ENCODE measurements around the gene ZBTB17.

ZBTB17 gene

GRCh38 chr1:15953791-15954241 is 22.1 kb downstream of the ZBTB17 start:
- no peak for DNase-seq (ENCODE audit: insufficient read length)
- TF ChIP-seq TAF1 (IDR thresholded peaks at IDR 0.05; ENCODE audit: borderline replicate concordance, low read depth, low read length), result no peak
- no peak for TF ChIP-seq POLR2A (IDR thresholded peaks at IDR 0.05; ENCODE audit: low read depth, low read length)
- TF ChIP-seq POLR2AphosphoS5 (IDR thresholded peaks at IDR 0.05; ENCODE audit: low read depth, low read length), result no peak
- FAIRE-seq, result no peak

DNA sequence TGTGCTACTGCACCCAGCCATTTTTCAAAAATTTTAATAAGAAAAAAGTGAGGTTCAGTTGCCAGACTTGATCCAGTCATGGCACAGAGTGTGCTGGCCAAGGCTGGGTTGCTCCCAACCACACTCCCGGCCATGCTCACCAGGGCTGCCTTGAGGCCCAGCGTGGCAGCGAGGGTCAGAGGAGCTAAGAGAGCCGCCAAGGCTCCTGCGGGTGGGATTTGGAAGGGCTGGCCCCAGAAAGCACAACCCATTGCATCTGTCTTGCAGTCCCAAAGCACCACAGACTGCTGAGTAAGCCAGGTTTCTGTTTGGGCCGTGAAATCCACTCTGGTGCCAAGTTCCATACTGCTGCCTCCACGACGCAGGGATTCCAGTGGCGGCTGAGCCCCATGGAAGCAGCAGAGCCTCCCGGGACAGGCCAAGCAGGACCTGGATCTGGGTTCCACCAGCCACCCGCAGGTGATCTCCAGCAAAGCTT is 22.6 kb downstream of the ZBTB17 start:
- FAIRE-seq (no peak), DNase-seq (ENCODE audit: insufficient read length) (no peak)
- no peak for TF ChIP-seq POLR2A (IDR thresholded peaks at IDR 0.05; ENCODE audit: low read depth, low read length)

DNA sequence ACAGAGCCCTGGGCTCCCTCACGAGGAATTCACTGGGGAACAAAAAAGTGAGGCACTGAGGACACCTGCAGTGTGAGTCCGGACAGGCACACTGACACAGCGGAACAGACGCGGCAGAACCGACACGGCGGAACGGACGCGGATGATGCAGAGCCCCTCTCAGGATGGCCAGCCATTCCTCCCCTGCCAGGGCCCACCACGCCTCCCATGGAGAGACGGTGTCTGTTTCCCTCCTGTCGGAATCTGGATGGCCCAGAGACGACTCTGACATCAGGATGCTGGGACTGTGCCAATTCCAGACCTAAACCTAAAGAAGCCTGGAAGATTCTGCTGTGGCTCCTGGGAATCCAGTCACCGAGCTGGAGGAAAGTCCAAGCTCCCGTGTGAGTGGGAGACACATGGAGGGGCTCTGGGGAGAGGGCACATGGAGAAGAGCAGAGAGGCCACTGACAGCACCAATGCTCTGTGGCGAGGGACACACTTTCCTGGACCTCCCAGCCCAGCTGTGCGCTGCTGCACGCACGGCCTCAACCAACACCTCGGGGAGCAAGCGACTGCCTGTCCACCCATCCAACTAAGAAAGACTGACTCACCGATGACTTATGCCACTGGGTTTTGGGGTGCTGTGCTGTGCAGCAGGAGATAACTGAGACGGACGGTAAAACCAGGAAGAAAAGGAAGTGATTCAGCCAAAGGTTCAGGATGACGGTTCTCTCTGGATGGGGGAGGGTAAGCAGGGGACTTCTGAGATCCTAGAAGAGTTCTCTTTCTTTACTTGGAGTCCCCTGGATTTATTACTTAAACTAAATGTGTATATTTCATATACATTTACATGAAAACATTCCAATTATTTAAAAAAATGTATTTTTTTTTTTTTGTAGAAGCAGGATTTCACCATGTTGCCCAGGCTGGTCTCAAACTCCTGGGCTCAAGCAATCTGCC is 23.3 kb downstream of the ZBTB17 start:
- FAIRE-seq, result no peak
- no peak for DNase-seq (ENCODE audit: insufficient read length)
- TF ChIP-seq TAF1 (IDR thresholded peaks at IDR 0.05; ENCODE audit: borderline replicate concordance, low read depth, low read length), result no peak
- TF ChIP-seq POLR2A (IDR thresholded peaks at IDR 0.05; ENCODE audit: low read depth, low read length), result no peak
- TF ChIP-seq POLR2AphosphoS5 (IDR thresholded peaks at IDR 0.05; ENCODE audit: low read depth, low read length), result no peak

- no peak for TF ChIP-seq POLR2A (IDR thresholded peaks at IDR 0.05; ENCODE audit: low read depth, low read length)
- TF ChIP-seq POLR2AphosphoS5 (IDR thresholded peaks at IDR 0.05; ENCODE audit: low read depth, low read length), result no peak
- no peak for TF ChIP-seq TAF1 (IDR thresholded peaks at IDR 0.05; ENCODE audit: borderline replicate concordance, low read depth, low read length)
- no peak for DNase-seq (ENCODE audit: insufficient read length)
- FAIRE-seq, result no peak
These were observed 24.4 kb downstream of the ZBTB17 start for GRCh38 chr1:15951341-15952153.

GRCh38 chr1:15950763-15951295 is 25.1 kb downstream of the ZBTB17 start:
- no peak for TF ChIP-seq POLR2A (IDR thresholded peaks at IDR 0.05; ENCODE audit: low read depth, low read length)
- no peak for TF ChIP-seq TAF1 (IDR thresholded peaks at IDR 0.05; ENCODE audit: borderline replicate concordance, low read depth, low read length)
- no peak for TF ChIP-seq POLR2AphosphoS5 (IDR thresholded peaks at IDR 0.05; ENCODE audit: low read depth, low read length)
- DNase-seq (ENCODE audit: insufficient read length), result no peak
- no peak for FAIRE-seq

- DNase-seq (ENCODE audit: insufficient read length) (no peak), FAIRE-seq (no peak)
- TF ChIP-seq POLR2AphosphoS5 (IDR thresholded peaks at IDR 0.05; ENCODE audit: low read depth, low read length), result no peak
- TF ChIP-seq POLR2A (IDR thresholded peaks at IDR 0.05; ENCODE audit: low read depth, low read length), result no peak
- no peak for TF ChIP-seq TAF1 (IDR thresholded peaks at IDR 0.05; ENCODE audit: borderline replicate concordance, low read depth, low read length)
These were observed 25.6 kb downstream of the ZBTB17 start for GRCh38 chr1:15950302-15950701.

DNA sequence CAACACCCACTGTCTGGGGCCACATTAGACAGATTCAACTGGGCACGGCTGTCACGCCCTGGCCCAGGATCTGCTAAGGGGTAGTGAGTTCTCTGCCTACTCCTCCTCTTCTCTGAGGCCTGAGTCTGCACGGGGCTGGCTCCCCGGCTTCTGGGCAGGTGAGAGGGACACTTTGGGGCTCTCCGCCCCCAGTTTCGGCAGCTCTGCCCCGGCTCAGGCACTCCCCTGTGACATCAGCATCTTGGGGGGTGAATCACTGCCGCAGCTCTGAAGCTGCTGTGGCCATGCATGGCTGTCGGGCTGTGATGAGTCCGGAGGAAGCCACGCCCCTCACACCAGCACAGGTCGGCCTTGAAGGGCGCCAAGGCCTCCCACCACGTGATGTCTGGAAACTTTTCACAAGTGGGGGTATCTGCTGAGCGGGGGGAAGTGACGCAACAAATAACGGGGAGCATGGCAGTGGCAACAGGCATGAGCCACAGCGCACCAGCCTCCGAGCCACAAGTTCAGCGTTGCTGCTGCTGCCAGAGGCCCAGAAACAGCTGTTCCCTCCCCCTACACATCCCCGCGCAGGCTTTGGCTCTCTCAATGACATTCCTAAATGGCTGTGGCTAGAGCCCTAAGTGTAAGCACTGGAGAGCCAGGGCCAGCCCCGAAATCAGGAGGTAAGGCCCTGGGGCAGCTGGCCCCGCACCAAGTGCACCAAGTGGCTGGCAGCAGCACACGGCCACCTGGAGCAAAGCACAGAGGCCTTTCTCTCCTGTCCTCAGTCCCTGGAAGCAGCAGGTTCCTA is 26.3 kb downstream of the ZBTB17 start:
- DNase-seq (ENCODE audit: insufficient read length), result peak; percentile 81
- TF ChIP-seq POLR2AphosphoS5 (IDR thresholded peaks at IDR 0.05; ENCODE audit: low read depth, low read length), result no peak
- no peak for TF ChIP-seq TAF1 (IDR thresholded peaks at IDR 0.05; ENCODE audit: borderline replicate concordance, low read depth, low read length)
- TF ChIP-seq POLR2A (IDR thresholded peaks at IDR 0.05; ENCODE audit: low read depth, low read length), result no peak; the same call in 1 of the 2 replicates
- peak; percentile 95 for FAIRE-seq

- DNase-seq (ENCODE audit: insufficient read length), result no peak
- FAIRE-seq, result peak; percentile 91
- no peak for TF ChIP-seq TAF1 (IDR thresholded peaks at IDR 0.05; ENCODE audit: borderline replicate concordance, low read depth, low read length)
- TF ChIP-seq POLR2AphosphoS5 (IDR thresholded peaks at IDR 0.05; ENCODE audit: low read depth, low read length), result no peak
- no peak for TF ChIP-seq POLR2A (IDR thresholded peaks at IDR 0.05; ENCODE audit: low read depth, low read length)
These were observed 27.1 kb downstream of the ZBTB17 start for GRCh38 chr1:15948595-15949452.

GRCh38 chr1:15948091-15948591 is 27.8 kb downstream of the ZBTB17 start:
- no peak for FAIRE-seq
- no peak for DNase-seq (ENCODE audit: insufficient read length)
- TF ChIP-seq POLR2A (IDR thresholded peaks at IDR 0.05; ENCODE audit: low read depth, low read length) (no peak), TAF1 (IDR thresholded peaks at IDR 0.05; ENCODE audit: borderline replicate concordance, low read depth, low read length) (no peak), POLR2AphosphoS5 (IDR thresholded peaks at IDR 0.05; ENCODE audit: low read depth, low read length) (no peak)
